Urothelium cell line (cell line): Measurements from ENCODE around the gene GET3.

ENCODE experiments used
- DNase-seq: peaks from one replicate; pipeline ENCODE4 v3.0.0; 2011; ENCODE audit warnings: low spot score, mixed read lengths
- FAIRE-seq: peaks from 2 replicates; lab custom pipeline; 2011; peaks lifted over from hg19 to GRCh38; lab: Jason Lieb, UNC

The GET3 gene

DNA sequence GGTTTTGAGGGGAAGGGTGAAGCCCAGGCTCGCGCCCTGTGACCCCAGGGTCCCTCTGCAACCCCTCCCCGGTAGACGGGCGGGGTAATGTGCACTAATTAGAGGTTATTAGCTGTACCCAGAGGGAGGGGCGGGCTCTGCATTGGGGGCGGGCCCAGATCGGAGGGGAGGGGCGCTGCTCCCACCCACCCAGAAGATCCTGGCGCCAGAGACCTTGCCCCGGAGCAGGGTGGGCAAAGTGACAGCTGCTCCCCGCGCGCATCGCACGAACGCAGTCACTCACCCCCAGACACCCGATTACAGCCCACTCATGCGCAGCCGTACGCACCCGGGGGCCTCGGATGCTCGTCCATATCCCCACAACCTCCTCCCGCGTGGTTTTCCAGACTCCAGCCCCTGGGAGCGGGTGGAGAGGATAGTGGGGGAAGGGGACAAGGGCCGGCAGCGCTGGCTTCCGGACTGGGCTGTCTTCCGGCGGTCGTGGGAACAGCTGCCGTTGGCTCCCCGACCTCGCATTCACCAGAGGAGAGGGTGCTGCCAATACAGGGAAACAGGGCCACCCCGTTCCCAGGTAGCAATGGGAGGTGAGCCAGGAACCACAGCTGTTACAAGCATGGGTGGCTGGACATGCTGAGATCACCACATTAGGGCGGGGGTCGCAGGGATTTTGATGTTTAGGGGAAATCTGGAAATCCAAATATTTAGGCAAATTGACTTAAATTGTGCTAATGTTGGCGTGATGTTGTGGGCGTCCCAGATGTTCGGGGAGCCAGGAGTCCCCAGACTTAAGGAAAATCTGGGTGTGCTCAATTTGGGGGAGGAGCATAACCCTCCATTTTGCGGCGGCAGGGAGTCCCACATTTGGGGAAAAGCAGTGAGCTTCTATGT, 41.0 kb downstream of the GET3 start:
- no peak for FAIRE-seq
- DNase-seq, result no peak

DNA sequence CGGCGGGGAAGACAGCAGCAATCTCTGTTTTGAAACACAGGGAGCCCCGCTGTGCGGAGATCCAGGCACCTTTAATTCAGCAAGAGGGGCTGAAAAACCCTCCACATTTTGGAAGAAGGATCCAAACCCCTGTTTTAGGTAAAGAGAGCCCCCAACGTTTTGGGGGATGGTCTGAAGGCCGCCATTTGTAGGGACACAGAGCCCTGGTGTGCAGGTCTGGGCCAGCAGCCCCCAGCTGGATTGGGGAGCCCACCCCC, 41.5 kb downstream of the GET3 start:
- no peak for DNase-seq
- no peak for FAIRE-seq

DNA sequence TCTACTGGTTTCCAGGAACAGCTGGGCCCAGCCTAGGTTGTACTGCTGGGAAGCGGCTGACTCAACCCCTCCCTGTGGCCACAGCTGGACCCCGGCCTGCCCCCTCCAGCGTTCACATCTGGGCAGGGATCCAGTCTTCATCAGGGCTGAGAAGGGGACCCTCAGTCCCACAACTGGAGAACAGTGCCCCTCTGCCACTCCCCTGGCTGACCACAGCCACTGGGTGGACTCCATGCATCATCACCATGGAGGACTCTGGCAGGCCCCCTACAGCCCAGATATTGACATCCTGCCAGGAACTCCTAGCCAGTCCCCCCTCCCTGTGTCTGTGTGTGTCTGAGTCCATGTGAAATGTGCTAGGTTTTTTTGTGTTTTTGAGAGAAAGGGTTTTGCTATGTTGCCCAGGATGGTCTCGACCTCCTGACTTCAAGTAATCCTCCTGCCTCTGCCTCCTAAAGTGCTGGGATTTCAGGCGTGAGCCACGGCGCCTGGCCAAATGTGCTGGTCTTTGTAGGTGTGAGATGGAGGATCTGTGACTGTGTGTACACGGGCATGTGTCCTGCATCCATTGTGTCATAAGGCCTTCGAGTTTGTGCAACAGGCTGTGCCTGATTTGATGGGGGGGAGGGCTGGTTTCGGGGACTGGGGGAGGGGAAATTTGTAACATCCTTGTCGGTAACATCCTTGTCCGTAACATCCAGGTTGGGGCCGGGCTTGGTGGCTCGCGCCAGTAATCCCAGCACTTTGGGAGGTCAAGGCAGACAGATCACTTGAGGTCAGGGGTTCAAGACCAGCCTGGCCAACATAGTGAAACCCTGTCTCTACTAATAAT, 42.1 kb downstream of the GET3 start:
- DNase-seq, result no peak
- FAIRE-seq, result no peak

DNA sequence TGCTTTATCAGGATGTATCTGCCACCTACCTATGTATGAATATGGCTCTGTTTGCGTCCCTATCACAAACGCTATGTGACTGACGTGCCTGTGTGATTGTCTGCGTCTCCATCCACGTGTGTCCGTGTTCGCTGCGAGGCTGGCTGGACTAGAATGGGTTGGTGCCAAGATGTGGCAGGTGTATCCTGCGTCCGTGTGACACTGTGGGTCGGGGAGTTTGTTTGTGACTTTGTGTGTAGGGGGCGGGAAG, 44.8 kb downstream of the GET3 start:
- no peak for FAIRE-seq

DNA sequence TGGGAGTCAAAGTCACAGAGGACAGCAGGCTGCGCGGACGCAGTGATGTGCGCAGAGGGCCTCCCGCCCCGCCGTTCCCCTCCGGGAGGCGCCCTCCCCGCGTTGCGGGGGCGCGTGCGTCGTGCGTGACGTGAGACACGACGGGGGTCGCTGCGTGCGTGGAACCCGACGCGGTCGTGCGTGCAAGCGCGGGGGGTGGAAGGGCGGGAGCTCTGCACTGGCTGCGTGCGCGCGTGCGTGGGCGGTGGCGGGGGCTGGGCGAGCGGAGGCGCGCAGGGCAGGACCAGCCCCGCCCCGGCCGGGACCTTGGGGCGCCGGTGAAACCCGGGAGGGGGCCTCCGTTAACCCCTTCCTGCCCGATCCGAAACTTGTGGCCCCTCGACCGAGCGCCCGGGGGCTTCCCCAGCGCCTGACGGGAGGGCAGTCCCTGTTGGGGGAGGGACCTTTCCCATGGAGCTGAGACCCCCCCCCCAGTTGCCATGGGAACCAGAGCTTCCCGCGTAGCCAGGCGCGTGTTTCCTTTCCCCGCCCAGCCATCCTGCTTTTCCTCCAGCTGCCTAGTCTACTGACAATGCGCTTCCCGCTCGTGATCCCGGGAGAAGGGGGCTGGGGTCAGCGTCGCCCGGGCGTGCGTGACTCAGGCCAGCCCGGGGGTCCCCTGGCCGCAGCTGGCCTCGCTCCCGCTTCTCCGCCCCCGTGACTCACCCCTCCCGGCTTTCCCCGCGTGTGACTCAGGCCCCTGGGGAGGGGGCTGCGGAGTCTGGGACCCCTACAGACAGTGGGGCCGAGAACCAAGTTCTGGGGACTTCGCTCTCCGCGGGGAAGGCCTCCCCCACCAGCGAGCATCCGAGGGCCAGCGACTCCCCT, 45.4 kb downstream of the GET3 start:
- FAIRE-seq (no peak), DNase-seq (no peak)

More for the DNA sequence above, 44.8 kb downstream of the GET3 start:
- no peak for DNase-seq

DNA sequence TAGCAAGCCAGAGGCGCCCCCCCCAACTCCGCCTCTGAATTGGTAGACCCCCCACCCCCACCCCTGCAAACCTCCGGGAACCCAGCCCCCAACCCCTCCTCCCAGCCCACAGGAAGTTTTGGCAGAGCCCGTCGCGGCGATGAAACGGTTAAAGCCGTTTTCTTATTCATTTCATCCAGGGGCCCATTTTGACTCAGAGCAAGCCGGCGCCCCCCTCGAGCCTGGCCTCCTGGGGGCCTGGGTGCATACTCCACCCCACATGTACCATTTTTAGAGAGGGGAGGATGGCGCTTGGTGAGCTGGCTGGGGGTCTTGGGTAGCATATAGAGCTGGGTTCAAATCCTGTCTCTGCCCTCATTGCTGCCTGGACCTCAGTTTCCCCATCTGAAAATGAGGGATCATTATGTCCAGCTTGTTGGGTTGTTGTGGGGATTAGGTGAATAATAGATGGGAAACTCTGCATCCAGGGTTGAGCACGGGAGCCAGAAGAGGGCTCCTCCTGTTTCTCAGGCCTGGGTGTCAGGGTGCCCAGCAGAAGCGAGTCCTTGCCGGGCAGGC, 46.1 kb downstream of the GET3 start:
- DNase-seq (no peak), FAIRE-seq (no peak)

DNA sequence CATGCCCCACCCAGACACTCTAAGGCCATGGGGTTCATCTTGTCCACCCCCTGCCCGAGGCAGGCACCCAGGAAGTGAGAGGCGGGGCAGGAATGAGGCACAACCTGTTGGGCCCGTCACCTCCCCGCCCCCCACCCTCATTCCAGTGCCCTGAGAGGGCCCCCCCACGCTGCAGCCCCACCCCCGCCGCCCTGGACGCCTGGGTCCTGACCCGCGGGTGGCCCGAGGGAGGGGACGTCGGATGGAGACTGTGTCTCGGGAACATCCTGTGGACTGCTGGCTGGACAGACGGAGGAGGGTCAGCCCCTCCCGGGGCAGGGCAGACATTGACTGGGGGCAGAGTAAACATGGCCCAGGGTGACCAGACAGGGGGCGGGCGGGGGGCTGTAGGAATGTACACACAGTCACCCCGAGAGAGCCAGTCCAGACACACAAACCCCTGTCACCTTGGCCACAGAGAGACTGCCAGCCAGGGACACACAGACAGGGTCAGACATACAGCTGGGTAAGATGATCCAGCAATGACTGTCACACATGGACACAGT, 46.6 kb downstream of the GET3 start:
- DNase-seq, result no peak
- no peak for FAIRE-seq

DNA sequence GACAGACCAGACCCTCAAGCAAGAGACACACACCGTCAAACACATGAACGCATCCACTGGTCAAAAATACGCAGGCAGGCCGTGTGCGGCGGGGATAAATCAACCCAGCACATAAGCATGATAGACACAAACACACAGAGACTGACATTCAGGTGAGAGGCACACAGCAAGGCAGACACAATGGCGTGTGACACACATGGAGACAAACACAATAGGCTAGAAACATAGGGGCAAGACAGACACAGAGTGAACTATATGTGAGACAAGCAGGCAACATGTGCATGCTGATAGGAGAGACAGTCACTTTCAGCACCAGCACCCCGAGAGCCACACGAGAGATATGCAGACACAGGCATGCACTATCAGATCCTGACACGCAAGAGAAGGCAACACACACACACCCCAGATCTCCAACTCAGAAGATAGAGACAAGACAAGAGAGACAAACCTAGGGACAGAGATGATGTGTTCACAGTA, 47.1 kb downstream of the GET3 start:
- FAIRE-seq (no peak), DNase-seq (no peak)

DNA sequence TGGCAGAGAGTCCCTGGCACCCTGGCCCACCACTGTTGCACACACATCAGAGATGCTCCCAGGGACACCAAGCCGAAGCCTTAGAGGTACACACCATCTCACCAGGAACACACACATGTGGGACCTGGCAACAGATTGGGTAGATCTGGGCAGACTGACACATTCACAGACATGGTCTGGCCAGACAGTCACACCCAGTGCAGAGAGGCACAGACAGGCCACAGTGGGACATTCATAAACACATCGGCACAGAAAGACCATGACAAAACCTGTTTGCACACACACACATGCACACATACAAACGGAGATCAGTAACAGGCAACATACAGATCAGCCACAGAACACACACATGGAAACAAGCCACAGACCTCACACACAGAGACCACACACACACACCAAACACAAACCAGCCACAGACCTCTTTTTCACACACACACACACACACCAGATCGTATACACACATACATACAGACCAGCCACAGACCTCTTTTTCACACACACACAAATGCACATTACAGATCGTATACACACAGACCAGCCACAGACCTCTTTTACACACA, 47.7 kb downstream of the GET3 start:
- FAIRE-seq, result no peak
- DNase-seq, result no peak

DNA sequence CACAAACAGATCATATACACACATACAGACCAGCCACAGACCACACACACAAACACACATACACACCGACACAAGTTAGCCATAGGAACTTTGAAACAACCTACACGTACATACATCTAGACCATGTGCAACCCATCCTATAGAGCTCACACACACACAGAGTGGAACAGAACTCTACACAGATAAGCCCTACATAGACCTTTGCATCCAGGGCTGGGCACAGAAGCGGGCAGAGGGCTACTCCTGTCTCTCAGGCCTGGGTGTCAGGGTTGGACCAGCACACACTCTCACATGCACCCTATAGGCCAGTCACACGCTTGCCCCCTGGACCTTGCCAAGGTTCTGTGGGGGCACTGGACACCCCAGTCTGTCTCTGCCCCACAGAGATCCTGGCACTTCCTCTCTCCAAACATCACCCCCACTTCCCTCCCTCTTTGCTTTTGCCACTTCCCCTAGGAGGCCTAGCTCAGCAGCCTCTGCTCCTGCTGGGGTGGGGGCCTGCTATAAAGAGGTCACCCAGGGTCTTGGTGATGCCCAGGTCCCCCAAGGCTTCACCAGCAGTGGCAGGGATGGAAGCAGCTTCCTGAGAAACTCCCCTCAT, 48.2 kb downstream of the GET3 start:
- DNase-seq, result no peak
- no peak for FAIRE-seq

DNA sequence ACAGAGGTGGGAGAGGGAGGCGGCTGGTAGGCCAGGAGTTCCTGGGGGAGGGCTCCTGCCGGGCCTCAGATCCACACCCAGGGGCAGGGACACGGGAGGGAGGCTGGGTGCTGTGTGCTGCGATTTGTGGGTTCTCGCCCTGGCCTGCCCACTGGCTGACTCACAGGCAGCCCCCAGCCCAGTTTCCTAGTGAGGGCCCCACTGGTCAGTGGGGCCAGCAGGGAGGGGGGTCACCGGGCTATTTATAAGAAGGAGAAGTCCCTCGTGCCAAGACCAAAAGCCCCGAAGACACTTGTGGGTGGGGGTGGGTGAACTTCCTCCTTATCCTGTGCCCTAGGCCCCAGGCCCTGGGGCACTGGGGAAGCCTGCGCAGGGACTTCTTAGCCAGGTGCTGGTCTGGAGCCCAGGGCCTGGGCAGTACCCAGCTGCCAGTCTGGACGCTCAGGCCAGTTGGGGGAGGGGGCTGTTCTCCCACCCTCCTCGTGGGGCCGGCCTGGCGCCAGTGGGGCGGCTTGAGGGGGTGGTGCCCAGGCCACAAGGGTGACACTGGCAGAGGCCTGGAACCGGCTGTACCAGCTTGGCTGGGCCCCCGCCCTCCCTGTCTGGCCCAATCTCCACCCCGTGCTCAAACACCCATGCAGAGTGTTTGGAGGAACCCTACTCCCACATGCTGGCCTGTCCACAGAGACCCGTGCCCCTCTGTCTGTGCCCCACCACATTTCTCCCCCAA, 49.0 kb downstream of the GET3 start:
- FAIRE-seq (no peak), DNase-seq (no peak)

DNA sequence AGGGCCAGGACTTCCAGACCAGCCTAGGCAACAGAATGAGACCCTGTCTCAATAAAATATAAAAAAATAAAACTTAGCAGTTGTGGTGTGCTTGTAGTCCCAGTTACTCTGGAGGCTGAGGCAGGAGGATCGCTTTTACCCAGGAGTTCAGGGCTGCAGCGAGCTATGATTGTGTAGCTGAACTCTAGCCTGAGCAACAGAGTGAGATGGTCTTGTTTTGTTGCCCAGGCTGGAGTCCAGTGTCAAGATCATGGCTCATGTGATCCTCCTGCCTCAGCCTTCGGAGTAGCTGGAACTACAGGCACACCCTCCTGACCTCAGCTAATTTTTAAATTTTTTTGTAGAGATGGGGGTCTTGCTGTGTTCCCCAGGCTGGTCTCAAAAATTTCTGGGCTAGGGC, 49.7 kb downstream of the GET3 start:
- FAIRE-seq (no peak), DNase-seq (no peak)

DNA sequence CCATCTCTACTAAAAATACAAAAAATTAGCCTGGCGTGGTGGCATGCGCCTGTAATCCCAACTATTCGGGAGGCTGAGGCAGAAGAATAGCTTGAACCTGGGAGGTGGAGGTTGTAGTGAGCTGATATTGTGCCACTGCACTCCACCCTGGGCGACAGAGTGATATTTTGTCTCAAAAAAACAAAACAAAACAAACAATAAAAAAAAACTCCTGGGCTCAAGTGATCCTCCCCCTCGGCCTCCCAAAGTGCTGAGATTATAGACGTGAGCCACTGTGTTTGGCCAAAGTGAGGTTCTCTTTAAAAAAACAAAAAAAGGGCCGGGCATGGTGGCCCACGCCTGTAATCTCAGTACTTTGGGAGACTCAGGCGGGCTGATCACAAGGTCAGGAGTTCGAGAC, 50.2 kb downstream of the GET3 start:
- no peak for DNase-seq
- no peak for FAIRE-seq

DNA sequence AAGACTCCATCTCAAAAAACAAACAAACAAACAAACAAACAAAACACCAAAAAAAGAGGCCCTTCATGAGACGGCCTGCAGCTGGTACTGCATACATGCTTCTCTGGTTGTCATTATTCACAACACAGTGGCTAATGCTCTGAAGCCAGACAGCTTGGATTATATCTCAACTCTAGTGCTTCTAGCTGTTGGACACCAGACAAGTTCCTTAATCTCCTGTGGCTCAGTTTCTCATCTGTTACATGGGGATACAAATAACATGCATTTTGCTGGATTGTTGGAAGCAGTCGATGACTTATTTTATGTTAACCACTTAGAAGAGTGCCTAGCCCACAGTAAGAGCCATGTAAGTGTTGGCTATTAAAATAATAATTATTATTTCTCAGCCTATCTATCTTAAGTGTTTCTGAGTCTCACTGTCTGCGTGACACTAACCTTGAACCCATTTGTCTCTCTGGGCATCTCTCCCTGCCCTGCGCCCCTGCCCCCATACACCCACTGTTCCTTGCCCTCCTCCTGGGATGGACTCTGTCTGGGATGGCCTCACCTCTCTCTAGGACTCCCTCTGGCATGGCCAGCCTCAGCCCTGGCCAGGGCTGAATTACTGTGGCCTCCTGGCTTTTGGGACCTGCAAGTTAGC, 50.9 kb downstream of the GET3 start:
- DNase-seq, result no peak

DNA sequence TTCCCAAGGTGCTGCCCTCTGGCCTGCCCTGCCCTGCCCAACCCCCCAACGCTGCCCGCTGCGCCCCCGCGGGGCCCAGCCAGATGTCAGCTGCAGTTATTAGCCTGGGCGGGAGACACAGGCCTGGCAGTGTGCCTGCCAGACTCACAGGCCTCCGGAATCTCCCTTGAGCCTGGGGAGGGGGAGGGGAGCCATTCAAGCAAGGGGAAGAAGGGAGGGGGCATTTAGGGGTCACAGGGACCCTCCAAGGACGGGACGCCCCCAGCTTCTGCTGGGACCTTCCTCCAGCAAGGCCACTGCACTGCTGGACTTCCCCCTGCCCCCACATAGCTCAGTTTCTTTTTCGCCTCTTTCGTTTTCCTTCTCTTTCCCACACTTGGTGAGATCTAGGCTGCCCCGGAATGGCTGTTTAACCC, 51.4 kb downstream of the GET3 start:
- FAIRE-seq (no peak), DNase-seq (no peak)

More for the DNA sequence above, 50.9 kb downstream of the GET3 start:
- no peak for FAIRE-seq

DNA sequence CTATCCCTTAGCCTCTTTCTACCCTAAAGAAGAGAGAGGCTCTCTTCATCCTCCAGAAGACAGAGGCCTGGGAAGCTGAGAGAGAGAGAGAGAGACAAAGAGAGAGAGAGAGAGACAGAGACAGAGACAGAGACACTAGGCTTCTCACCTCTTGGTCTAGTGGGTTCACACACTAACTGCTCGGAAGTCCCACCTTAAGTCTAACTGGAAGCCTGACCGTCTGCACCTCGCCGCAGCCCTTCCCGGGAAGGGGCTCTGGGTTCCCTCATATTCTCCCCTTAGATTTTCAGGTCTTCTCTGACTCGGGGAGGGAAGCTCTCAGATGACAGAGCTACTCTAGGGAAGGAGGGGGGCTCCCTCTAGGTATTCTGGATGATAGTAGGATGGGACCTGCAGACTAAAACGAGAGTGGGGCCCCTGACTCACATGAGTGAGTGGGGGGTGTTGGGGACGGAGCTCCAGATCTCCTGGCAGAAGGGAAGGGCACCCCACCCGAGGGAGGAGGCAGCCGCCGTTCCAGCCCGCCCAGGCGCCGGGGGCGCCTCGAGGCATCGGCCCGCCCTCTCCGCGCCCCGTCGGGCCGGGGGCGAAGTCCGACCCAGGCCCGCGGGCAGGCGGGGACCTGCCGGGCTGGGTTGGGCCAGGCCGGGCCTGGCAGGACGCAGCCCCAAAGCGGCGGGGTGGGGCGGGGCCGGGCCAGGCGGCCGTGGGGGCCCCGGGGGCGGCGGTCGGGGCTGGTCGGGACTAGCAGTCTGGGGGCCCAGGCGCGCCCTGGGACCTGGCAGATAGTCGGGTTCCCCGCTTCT, 52.0 kb downstream of the GET3 start:
- no peak for FAIRE-seq
- no peak for DNase-seq

DNA sequence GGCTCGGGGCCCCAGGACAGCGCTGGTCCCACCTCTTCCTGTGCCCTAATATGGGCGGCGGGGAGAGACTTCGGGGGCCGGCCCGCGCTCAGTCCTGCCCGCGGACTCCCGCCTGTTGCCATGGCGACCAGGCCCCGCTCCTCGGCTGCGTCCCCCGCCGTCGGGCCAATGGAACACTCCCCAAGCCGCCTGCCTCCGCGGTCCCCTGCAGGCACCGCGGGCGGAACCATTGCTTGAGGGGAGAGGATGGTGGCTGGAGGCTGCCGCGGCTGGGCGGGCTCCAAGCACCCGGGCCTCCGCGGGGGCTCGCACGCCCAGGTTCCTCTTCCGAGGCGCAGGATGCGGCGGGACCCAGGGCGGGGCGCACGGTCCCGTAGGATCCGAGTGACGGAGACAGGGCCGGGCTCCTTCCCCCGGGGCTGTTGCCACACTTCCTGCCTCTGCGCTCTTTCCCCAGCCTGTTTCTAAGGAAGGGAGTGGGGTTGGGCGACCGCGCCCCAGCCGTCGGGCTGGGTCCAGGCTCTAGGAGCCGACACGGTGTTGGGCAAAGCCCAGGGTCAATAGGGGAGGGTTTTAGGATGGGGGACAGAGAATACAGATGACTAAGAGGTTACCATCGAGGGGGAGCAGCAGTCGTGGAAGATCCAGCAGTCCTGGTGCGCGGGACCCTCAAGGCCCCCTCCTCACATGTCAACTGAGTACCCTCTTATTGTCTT, 52.8 kb downstream of the GET3 start:
- FAIRE-seq (no peak), DNase-seq (peak; percentile 86)
